Stromal cell of bone marrow (primary cell): ENCODE data around the gene PLTP.
"Not testable (repeated sequence)": the region's sequence is repeated elsewhere in the genome, so short reads cannot be mapped to it uniquely, and the experiment has no call there.

Experiments used
- DNase-seq: peaks from one replicate; pipeline ENCODE4 v3.0.0-alpha.2; 2012; ENCODE audit warnings: low read depth

PLTP gene

GRCh38 chr20:45944151-45944964 lies 32.4 kb upstream of the PLTP start:
- no peak for DNase-seq

GRCh38 chr20:45943613-45944012 lies 31.7 kb upstream of the PLTP start:
- no peak for DNase-seq

- no peak for DNase-seq
Observed at GRCh38 chr20:45940469-45940868, 28.5 kb upstream of the PLTP start.

GRCh38 chr20:45940053-45940452 lies 28.1 kb upstream of the PLTP start:
- DNase-seq: no peak

DNA sequence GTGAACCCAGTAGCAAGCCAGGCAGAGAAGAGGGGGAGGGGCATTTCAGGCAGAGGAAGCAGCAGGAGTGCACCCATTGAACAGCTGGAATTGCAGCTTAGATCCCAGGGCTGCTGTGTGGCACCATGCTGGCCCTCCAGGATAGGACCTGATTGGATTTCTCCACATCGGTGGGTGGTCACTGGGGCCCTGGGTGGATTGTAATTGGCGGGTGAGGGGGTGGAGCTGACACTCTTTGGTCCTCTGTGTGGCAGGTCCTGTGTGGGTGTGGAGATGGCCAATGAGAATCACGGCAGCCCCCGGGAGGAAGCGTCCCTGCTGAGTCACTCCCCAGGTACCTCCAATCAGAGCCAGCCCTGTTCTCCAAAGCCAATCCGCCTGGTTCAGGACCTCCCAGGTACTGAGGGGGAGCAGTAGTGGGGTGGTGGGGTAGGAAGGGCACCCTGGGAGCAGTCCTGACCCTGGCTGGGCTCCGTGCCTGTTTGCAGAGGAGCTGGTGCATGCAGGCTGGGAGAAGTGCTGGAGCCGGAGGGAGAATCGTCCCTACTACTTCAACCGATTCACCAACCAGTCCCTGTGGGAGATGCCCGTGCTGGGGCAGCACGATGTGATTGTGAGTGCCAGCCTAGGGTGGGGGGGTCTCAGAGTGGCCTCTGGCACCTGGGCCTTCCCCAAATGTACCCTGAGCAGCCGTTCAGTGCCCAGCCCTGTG lies 26.9 kb upstream of the PLTP start:
- no peak for DNase-seq

DNA sequence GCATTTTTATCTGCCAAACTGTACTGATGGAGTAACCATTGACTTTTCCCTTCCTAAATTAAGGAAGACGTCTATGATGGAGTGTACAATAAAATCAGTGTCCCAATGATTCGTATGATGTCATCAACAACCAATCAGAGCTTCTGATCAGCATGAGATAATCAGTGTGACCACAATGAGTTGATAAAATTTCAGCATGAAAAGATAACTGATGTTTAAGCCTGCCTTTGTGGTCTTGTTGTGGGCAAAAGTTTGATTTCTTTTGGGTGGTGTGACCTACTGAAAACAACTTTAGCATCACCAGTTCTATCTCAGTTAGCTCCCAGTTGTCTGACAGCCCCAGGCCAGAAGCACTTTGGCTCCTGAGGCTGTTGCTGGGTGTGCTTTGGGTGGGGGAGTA lies 25.8 kb upstream of the PLTP start:
- no peak for DNase-seq

GRCh38 chr20:45935416-45936046 lies 23.6 kb upstream of the PLTP start:
- DNase-seq: no peak

DNA sequence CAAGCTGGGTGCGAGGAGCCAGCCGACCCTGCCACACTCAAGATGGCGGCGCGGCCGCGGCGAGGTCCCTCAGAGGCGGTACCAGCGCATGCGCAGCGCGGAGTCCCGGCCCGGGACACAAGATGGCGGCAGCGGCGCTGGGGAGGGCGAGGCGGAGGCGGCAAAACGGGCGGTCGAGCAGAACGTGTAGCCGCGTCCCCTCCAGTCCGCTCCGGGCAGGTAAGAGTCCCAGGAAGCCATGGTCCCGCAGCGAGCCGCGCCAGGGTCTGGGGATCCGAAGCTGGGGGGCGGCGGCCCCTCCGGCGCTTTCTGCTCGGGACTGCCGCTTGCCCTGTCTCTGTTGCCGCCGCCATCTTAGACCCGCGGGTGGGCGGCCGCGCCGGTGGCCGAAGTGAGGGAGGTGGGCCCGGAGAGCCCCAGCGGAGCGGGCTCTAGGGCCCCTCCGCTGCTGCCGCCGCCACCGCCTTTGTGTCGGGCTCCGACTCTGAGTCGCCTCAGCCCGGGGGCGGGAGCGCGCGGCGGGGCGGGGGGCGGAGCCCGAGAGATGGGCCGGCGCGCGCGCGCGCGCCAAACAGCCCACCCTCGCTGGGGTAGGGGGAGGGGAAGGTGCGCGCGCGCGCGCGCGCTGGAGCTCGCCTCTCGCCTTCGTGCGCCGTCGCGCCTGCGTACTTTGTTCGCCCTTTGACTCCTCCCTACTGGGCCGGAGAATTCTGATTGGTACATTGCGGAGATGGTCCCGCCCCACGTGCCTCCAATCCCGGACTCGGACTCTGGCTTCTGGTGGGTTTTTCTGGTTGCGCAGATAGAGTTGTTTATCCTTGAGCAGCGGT lies 22.8 kb upstream of the PLTP start, which contains the start of gene PCIF1:
TSS of gene PCIF1 (plus strand) at position 98 of the 830 bp plus-strand sequence. CDS start 4,317 bp downstream, outside the sequence.
- DNase-seq: peak; percentile 94

DNA sequence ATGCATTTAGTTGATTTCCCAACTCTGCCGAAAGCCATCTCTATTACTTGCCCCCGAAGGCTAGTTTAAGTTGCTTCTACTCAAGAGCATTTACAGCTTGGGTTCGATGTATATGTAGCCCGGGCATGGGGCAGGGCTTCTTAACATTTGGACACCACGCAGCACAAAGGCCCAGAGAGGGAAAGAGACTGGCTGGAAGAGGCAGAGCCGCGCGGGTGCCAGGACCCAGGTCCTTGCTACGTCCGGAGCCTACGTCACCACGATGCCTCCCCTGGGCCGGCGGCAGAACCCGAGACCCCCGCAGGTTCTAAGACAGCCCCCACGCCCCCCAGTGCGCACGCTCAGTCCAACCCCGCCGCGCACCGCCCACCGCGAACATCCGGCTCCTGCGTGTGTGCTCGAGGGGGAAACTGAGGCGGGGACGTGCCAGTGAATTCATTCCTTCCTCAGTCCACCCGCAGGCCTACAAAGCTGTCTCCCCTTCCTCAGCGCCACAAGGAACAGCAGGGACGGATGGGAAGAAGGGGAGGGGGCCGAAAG lies 22.2 kb upstream of the PLTP start:
- DNase-seq: no peak

DNA sequence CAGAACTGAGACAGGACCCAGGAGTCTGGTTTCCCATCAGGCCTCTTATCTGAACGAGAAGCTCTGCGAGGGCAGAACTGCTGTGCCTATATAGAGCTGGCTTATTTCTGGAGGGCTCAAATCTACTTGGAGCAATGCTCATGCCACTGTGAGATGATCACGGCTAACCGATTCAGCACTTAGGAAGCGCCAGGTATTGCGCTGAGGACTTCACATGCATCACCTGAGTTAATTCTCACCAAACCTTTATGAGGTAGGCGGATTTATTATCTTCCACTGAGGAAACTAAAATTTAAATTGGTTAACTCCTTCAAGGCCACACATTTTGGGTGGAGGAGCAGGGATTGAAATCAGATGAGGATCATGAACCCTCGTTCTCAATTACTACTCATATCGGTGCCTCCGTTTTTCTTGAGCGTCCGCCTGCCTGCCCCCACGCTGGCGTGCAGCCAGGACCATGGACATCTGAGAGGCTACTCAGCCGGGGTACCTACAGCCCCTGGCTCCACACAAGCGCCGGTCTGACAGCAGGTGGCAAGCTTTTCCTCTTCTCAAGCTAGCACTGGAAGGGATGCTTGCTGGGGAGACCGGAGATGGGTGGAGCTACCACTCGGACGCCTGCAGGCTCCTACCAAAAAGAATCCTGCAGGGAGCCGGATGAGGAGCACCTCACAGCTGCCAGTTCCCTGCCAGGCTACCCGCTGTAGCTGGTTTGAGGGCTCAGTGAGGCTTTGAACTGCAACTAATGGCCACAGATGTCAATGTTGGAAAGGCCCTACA lies 21.5 kb upstream of the PLTP start:
- DNase-seq: peak; percentile 55

DNA sequence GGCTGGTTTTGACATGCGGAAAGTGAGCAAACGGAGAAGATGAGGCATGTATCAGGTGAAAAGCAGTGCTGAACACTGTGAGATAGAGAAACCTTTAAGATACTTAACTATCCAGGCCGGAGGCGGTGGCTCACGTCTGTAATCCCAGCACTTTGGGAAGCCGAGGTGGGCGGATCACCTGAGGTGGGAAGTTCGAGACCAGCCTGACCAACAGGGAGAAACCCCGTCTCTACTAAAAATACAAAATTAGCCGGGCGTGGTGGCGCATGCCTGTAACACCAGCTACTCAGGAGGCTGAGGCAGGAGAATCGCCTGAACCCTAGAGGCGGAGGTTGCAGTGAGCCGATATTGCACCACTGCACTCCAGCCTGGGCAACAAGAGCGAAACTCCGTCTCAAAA lies 19.7 kb upstream of the PLTP start:
- DNase-seq: not testable (repeated sequence)

GRCh38 chr20:45927071-45927878 lies 15.3 kb upstream of the PLTP start:
- DNase-seq: no peak

GRCh38 chr20:45926731-45927070 lies 14.7 kb upstream of the PLTP start:
- no peak for DNase-seq

- DNase-seq: no peak
Observed at GRCh38 chr20:45925821-45926506, 14.0 kb upstream of the PLTP start.

DNA sequence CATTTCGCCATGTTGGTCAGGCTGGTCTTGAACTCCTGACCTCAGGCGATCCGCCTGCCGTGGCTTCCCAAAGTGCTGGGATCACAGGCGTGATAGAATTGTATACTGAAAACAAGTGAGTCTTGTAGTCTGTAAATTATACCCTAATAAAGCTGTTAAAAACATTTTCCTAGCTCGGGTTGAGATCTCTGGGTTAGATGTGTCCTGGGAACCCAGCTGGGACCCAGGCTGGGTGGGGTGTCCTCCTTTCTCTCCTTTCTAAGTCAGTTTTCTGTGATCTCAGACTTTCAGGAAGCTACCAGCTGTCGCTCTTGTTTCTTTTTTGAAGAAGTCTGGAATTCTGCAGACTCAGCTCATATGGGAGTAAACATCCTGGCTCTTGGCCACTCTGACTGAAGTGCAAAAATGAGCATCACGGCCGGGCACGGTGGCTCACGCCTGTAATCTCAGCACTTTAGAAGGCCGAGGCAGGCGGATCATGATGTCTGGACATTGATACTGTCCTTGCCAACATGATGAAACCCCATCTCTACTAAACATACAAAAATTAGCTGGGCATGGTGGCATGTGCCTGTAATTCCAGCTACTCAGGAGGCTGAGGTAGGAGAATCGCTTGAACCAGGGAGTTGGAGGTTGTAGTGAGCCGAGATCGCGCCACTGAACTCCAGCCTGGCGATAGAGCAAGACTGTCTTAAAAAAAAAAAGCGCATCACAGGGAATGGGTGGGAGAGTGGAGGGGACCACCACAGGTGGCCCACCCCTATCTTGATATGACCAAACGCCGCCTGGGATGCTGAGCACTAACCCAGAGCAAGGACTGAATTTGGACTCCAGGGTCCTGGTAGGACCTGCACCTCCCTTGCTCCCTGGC lies 12.7 kb upstream of the PLTP start:
- peak; percentile 41 for DNase-seq

- DNase-seq: no peak
Observed at GRCh38 chr20:45921337-45922189, 9.6 kb upstream of the PLTP start.

DNA sequence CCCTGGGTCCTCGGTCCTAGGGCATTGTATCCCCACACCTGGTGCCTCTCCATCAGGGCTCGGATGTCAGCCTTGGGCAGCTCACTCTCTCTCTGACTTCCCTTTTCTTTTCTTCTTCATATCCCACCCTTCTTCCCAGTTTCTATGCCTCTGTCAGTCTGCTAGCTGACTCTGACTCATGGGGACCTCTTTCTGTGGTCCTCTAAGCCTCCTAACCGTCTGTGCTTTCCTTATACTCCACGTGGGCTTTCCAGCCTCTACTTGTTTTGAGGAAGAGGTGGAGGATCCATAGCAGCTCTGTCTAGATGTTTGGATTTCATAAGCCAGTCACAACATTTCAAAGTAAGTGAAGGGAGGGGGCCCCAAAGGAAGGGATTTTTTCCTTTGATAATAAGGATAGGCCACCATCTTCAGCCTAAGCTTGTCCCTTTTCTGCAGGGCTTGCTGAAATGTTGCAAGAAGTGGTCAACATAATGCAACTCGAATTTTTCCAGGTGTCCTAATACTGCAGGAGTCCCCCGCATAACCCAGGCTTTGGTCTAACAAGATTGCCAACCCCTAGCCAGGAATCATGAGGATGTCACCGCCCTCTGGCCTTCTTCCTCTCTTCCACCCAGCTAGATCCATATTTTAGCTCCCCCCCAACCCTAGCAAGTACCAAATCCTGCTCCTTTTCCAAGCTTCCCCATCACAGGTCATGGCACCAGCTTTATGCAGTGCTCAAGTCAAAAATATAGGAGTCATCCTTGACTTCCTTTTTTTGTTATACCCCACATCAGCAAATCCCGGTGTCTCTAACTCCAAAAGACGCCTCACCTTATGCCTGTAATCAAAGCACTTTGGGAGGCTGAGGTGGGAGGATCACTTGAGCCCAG lies 8.7 kb upstream of the PLTP start:
- DNase-seq: no peak
